COLO668 (cell line): ENCODE results near the gene PINK1.
"Not testable (repeated sequence)": the region's sequence is repeated elsewhere in the genome, so short reads cannot be mapped to it uniquely, and the experiment has no call there.

Experiments used
- DNase-seq: peaks from one replicate; lab custom pipeline; 2025; ENCODE audit not compliant: unreplicated experiment; lab: John Stamatoyannopoulos, UW

Gene PINK1

DNA sequence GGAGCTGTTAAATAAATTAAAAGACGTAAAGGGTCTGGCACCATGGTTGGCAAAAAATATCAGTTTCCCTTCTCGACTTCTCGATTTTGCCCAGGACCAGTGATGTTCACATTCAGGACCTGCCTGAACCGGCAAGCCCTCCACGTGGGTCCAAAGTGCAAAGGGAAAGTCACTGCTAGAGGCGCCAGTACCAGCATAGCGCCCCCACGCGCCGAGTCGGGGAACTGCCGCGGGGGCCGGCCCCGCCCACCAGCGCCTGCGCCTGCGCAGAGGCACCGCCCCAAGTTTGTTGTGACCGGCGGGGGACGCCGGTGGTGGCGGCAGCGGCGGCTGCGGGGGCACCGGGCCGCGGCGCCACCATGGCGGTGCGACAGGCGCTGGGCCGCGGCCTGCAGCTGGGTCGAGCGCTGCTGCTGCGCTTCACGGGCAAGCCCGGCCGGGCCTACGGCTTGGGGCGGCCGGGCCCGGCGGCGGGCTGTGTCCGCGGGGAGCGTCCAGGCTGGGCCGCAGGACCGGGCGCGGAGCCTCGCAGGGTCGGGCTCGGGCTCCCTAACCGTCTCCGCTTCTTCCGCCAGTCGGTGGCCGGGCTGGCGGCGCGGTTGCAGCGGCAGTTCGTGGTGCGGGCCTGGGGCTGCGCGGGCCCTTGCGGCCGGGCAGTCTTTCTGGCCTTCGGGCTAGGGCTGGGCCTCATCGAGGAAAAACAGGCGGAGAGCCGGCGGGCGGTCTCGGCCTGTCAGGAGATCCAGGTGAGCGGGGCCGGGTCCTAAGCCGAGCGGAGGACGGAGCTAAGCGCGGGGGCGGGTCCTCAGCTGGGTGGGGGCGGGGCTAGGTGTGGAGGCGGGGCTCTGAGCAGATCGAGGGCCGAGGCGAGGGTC lies at the start of gene PINK1:
Gene PINK1 (plus strand): TSS at position 269 of the 875 bp plus-strand sequence. CDS start 91 bp downstream, at position 360.
- peak; percentile 90 for DNase-seq

DNA sequence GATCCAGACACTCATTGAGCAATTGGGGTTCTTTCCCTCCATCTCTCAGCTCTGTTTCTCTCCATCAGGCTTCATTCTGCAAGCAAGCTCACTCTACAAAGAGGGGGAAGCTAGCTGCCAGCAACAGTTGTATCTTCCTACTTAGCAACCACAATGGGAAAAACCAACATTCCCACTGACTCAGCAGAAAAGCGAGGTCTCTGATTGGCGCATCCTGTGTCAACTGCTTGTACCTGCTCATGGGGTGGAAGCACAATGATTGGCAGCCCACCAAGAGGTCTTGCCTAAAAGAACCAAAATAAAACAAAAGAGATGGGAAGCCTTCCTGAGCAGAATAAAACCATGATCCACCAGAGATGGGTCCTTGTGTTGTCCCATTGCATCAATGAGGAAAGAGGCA lies 48.4 kb upstream of the PINK1 start:
- DNase-seq: no peak

DNA sequence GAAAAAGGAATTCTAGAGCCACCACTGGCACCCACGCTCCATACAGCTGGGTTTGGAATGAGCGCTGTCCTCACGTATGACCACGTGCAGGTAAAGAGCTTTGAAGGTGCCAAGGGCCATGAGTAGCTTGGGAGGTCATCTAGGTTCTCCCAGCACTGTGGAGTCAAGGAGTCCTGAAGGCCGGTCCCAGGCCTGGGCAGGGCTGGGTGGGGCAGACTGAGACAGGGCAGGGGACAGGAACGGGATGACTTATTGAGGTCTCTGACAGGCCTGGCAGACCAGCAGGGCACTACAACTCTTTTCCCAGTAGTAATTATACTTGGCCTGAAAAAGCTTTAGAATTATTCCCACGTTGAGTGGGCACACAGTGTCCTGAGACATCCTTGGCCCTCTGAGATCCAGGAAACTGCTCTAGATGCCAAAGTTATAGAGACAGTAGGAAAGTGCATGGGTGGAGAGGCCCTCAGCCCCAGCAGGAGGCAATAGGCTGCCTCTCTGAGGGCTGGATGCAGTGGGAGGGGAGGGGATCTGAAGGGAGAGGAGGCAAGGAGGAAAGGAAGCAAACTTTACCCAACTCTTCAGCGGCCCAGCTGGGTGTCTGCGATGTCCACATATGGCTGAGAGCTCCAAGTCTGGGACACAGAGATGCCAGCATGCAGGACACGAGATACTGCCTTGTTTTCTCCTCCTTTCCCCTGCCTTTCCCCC lies 46.2 kb upstream of the PINK1 start:
- no peak for DNase-seq

DNA sequence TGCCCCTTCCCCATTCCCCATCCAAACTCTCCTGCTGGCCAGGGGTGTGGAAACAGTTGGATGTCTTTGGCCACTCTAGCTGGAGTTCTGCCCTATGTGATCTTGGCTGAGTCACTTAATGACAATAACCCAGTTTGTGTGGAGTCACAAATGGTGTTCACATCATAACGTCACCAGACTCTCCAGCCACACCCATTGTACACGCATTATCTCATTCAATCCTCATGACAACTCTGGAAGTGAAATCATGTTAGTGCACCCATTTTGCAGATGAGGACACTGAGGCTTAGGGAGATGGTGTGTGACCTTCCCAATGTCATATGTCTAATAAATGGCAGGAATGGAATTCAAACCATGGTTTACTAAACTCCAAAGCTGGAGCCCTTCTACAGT lies 45.6 kb upstream of the PINK1 start:
- no peak for DNase-seq

DNA sequence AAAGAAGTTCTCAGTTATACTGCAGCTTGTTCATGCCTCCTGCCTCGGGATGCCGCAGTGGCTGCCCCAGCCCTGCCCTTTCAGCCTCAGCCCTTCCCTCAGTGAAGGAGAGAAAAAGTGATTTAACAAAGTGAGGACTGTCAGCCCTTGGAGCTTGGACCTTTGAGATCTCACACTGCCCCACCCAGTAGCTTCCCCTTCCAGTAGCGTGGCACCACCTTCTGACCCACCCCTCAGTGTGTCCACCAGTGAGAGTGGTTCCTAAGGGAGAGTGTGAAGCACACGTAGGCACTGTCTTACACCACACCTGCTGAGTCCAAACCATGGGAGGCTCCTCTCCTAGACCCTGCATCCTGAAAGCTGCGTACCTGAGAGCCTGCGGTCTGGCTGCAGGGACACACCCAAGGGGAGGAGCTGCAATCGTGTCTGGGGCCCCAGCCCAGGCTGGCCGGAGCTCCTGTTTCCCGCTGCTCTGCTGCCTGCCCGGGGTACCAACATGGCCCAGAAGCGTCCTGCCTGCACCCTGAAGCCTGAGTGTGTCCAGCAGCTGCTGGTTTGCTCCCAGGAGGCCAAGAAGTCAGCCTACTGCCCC lies 44.5 kb upstream of the PINK1 start, which contains the start of gene CDA:
Gene CDA (plus strand): TSS at position 464 of the 592 bp plus-strand sequence. CDS start 33 bp downstream, at position 497.
- no peak for DNase-seq

DNA sequence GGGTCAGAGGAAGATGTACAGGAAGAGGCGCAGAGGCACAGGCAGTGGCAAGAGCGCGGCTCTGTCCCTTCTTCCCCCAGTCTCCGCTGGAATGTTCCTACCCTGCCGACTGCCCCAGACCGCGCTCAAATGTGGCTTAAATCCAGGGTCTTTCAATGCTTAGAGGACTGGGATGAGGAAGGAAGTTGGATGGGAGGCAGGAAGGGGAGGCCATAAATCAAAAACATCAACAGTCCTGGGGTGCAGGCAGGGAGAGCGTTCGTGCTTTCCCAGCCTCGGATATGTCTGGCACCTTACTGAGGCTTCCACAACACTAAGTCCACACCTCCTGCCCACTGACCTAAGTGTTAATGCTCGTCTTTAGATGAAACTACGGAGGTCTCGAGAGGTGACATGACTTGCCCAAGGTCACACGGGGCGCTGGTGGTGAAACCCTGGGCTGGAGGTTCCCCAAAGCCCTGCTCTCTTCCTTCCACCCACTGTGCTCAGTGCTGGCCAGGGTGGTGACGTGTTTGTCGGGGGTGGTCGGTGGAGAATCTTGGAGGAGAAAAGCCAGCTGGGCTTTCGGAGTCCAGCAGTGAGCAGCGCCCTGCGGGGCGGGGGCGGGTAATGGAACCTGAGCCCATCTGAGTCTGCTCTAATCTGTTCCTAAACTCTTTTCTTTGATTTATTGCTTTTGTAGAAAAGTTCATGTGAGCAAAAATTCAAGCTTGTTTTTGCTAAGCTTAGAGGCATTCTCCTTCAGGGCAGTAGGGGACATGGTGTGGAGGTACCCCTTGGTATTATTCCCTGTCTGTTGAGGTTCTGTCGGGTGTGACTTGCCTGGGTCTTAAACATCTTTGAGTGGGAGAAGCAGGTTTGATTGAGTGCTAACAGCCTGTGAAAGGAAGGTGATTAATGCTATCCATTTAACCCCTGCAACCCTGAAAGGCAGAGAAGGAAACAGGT lies 43.7 kb upstream of the PINK1 start:
- DNase-seq: no peak

DNA sequence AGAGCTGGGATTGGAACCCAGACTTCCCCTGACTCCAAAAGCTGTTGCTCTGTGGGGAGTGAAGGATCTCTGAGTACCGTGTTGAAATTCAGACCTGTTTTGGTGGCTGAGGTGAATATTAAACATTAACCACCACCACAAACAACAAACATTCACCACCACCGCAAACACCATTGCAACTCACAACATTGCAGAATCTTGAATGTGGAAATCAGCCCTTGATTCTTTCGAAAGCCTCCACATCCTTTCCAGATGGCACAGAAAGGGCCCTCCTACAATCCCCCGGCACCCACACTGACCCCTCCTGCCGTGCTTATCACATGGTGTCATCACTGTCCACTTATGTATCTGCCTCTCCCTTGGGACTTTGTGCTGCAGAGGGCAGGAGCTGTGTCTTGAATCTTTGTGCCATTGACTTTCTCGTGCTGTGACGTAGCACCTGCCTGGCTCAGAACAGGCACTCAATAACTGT lies 42.9 kb upstream of the PINK1 start:
- DNase-seq: no peak

DNA sequence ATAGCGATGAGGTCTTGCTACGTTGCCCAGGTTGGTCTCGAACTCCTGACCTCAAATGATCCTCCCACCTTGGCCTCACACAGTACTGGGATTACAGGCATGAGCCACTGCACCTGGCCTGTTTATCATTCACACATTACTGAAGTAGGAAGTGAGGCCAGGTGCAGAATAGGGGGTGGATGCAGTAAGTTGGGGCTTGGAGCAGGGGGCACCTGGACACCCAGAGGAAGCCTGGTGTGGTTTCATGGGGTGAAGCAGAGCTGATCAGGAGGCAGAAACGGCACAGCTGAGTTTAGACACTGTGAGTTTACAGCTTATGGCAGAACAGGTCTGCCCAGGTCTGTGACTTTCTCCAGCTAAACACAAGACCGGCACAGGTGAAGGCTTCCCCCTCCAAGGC lies 39.5 kb upstream of the PINK1 start:
- no peak for DNase-seq

DNA sequence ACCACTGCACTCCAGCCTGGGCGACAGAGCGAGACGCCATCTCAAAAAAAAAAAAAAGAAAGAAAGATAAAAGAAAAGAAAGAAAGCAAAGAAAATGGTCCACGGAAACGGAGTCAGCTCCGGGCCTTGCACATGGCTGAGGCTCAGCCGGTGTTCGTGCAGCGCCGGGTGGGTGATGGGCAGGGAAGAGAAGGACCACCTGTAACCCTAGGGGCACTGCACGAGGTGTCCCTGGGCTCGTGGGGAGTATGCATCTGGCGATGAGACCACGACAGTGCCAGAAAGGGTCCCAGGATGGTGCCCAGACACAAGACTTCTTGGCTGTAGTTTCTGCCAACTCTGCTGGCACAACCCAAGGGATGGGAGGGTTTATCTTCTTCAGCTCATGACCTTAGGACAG lies 38.5 kb upstream of the PINK1 start:
- DNase-seq: no peak

DNA sequence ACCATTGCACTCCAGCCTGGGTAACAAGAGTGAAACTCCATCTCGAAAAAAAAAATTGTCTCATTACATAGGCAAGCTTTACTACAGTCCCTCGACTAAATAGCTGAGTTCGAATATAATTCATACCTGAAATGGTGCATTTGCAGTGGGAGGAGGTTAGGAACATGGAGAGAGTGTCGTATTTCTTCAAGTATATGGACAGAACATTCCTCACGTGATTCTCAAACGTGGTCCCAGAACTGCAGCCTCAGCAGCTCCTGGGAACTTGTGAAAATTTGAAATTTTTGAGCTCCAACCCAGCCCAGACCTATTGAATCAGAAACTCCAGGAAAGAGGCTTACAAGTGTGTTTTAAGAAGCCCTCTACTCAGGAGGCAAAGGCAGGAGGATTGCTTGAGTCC lies 37.2 kb upstream of the PINK1 start:
- DNase-seq: no peak

DNA sequence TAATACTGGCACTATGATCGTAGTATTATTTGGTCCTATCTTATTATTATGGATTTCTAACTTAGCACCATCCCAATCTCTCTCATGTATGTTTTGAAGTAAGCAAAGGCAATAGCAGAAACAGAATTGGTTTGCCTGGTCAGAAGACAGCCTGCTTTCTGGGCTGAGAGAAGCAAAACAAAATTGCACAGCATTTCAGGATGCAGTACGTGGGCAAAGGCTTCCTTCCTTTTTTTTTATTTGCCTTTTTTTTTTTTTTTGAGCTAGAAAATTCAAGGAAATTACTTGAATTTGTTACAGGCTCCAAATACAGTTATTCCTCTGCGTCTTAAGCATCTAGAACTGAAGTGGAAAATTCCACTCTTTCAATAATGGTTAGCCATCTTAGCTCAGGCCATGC lies 35.6 kb upstream of the PINK1 start:
- DNase-seq: no peak

DNA sequence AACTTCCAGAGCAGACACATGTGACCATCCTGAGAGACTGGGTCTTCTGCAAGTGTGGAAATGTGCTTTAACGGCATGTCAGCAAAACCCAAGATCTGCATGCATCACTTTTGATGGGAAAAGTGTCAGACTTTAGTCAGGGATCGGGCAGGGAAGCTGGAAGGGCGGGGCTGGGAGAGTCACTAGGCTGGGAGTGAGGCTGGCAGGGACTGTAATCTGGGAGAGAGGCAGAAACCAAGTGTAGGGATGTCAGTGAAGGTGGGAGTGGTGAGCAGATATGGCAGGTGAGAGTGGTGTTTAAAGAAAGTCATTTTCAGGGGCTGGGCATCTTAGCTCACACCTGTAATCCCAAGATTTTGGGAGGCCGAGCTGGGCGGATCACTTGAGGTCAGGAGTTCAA lies 33.1 kb upstream of the PINK1 start:
- no peak for DNase-seq

DNA sequence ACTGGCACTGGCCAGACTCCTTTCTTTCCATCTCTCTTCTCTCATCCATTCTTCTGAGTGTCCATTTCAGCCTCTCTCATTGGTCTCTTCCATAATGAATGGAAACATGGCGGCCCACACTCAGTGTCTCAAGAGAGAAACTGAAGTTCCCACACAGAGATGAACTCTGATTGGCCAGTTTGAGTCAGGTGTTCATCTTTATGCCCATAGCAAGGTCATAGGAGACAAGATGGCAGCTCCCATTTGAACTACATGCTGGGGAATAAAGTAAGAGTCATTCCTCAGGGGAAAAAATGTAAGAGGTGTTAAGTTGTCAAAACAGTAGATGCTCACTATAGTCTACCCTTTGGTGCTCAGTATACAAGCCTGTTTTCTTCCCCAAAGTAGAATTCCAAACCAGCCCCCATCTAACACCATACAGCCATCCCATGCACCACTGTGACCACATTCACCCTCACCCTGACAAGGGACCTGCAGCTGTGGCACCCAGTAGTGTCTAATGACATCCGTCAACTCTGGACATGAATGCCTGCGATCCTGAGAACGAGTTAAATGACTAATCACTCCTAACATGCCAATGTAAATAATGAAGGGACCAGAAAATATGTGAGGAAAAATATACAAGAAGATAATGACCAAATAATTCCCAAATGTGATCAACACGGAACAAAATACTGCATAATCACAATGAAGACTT lies 32.0 kb upstream of the PINK1 start:
- DNase-seq: no peak

DNA sequence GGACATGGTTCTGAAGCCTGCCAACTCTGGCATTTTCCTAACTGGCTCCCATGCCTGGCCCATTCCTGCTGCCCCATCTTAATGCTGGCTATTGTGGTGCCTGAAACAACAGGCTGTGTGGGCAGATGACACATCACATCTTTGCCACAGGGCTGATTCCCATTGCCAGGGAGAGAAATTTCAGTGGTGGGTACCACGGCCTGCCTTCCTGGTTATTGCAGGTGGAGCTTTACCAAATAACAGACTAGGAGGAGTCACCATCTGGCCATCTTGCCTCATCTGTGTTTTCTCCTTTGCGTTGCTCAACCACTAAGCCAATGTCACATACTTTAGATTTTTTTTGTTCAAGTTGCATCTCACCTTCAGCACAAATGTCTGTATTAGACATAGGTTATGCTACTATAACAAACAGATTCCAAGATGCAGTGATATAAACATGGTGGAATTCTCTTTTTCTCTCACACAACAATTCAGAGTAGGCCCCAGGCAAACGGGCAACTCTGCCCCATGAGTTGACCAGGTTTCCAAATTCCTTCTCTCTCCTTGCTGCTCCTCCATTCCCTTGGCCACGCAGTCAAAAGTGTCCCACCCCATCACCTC lies 30.3 kb upstream of the PINK1 start:
- no peak for DNase-seq

DNA sequence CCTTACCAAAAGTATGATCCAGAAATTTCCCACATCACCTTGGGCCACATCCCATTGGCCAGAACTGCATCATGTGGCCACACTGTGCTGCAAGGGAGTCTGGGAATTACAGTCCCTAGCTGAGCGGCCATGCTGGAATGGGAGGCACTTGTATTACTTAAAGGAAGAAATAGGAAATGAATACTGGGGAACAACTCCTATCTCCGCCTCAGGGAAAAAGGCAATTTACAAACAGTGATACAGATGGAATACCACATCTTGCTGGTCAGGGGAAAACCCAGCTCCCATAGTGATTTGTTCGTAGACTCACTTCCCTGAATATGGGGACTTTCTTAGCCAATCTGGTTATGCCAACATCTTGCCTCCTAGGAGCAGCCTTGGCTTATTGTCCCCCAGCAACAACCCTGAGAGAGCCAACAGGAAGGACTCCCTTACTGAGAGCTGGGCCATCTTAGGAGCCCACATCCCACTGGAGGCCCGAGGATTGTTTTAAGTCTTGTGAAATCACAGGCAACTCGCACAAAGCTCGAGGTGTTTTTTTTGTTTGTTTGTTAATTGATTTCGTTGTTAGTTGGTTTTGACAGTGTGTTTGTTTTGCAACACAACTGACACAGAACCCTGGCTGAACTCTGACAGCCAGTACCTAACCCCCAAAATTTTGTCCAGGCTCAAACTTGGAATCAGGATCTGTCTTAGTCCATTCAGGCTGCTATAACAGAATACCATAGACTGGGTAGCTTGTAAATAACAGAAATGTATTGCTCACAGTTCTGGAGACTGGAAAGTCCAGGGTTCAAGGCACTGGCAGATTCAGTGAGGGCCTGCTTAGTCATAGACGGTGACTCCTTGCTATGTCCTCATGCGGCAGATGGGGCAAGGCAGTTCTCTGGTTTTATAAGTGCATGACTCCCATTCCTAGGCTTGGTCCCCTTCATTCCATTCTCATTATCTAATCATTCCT lies 29.5 kb upstream of the PINK1 start:
- DNase-seq: no peak

DNA sequence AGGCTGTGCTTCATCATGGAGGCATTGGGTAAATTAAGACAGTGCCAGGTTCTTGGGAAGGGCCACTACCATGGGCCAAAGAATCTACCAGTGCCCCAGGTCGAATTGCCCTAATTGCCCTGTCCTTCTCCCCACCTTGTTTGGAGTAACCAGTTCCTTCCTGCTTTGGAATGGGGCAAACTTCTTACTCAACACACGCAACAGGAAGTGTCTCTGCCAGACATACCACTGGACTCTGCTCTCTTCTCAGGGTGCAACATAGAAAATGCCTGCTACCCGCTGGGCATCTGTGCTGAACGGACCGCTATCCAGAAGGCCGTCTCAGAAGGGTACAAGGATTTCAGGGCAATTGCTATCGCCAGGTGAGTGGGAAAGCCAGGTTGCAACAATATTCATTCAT lies 28.6 kb upstream of the PINK1 start:
- DNase-seq: no peak

DNA sequence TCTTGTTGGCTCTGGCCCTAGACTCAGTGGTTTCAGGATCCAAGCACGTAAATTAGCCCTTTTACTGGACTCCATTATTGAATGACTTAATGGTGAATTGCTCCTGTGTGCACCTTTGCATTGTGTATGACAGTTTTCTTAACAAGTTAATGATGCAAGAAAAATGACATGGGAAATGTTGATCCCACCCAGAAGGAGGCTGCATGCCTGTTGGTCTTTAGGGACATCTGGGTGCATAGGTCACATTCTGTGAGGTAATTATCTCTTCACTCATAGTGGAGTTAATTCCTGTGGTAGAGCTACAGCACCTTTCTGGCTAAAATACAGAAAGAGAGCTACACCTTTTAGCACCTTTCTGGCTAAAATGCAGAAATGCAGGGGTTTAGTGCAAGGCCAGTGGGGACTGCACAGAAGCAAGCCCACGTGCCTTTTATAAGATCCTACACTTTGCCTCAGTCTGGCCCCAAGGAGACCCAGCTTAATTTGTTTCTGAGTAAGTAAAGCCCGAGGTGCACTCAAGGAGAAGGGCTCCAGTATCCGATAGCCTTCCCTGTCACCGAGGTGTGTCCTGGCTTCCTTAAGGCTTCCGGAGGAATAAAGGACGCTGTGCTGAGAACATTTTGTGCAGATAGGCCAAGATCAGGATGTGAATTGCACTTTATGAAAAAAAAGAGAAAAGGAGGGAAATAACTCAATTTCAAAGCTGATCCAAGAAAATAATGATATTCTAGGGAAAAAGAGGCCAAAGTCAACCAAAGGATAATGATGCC lies 26.3 kb upstream of the PINK1 start:
- not testable (repeated sequence) for DNase-seq

DNA sequence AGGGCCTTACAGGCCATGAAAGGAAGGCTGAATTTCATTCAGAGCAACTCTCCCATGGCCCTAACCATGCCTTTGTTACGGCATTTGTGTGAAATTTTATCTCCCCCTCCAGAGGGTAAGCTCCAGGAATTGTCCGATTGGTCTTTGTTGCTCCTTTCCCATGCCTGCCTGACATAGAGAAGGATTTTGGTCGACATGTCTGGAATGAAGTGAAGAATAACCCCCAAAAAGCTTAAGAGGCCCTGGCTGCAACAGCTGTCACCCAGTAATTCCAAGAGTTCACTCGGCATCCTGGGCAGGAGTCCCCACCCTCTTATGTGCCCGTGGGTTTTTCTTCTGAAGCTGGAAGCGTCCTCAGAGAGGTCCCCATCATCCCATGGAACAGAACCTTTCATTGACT lies 23.7 kb upstream of the PINK1 start:
- no peak for DNase-seq
